SJSA1 (cell line): ENCODE data around the gene LDHAL6A. TPM values are rescaled to one million over a fixed set of nuclear protein-coding genes. Genes with fewer than 3 reads are reported as not detected.

Experiments
- DNase-seq, 2 experiments: peaks; one replicate each; pipeline ENCODE4 v3.0.0-alpha.2; 2015 to 2020; ENCODE audit warnings: low spot score in 2 of 2, low read depth in 1 of 2
- H3K27ac ChIP-seq: fragments of 250-450 bp; sonication (Bioruptor Pico); 2 replicates; pipeline ENCODE4 v1.5.1; 2020; ENCODE audit warnings: mild to moderate bottlenecking, moderate library complexity
- H3K27me3 ChIP-seq: fragments of 250-450 bp; sonication (Bioruptor Pico); replicated peaks from 2 replicates; pipeline ENCODE4 v1.5.1; 2020; ENCODE audit warnings: mild to moderate bottlenecking, moderate library complexity
- H3K36me3 ChIP-seq: fragments of 250-450 bp; sonication (Bioruptor Pico); 2 replicates; pipeline ENCODE4 v1.5.1; 2020; ENCODE audit warnings: mild to moderate bottlenecking
- H3K4me1 ChIP-seq: fragments of 250-450 bp; sonication (Bioruptor Pico); replicated peaks from 2 replicates; pipeline ENCODE4 v1.6.1; 2021; ENCODE audit warnings: mild to moderate bottlenecking
- H3K4me3 ChIP-seq: fragments of 250-450 bp; sonication (Bioruptor Pico); 2 replicates; pipeline ENCODE4 v1.5.1; 2020; ENCODE audit warnings: mild to moderate bottlenecking
- H3K9me3 ChIP-seq: fragments of 250-450 bp; sonication (Bioruptor Pico); replicated peaks from 2 replicates; pipeline ENCODE4 v1.5.1; 2020; ENCODE audit warnings: mild to moderate bottlenecking
- total RNA-seq: library from RNA; depleted of rRNA; stranded (reverse); fragments of >200 nt; shearing (Covaris generic); gene quantifications from 2 replicates; pipeline ENCODE4 v1.2.3, GENCODE V29; 2014

The LDHAL6A gene
- total RNA-seq, 1 experiment from 2014 or later, result not detected

DNA sequence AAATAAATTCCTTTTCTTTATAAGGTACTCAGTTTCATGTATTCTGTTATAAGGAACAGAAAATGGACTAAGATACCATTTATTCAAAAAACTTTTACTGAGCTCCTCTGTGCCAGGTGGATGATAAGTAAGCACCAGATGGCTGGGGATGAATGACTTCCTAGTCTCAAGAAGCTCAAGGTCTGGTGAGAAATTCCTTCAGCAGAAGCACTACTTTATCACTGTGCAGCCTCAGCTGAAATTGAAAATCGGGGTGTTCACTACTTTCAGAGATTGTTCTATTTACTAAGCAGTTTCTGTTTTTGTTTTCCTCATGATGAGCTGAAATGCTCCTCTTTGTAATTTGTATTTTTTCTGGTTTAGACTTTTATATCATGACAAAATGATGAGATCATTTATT lies 7.8 kb downstream of the LDHAL6A start:
- DNase-seq, result no peak
- Histone ChIP-seq H3K27me3 (no peaks in the 10 kb centered on the region), H3K4me3 (no peak overlapping the region)

DNA sequence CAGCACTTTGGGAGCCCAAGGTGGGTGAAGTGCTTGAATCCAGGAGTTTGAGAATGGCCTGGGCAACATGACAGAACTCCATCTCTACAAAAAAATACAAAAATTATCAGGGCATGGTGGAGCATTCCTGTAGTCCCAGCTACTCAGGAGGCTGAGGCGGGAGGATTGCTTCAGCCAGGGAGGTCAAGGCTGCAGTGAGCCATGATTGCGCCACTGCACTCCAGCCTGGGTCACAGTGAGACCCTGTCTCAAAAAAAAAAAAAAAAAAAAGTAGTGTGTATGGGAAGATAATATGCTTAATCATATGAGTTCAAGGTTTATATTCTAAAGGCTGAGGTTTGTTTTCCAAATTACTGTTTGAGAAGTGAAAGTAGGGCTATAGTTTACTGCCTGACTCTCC lies 10.7 kb downstream of the LDHAL6A start:
- H3K27ac ChIP-seq, result no peak overlapping the region
- H3K36me3 ChIP-seq, result no peaks in the 10 kb centered on the region
- no peaks in the 10 kb centered on the region for H3K27me3 ChIP-seq
- H3K4me1 ChIP-seq, result no peaks in the 10 kb centered on the region
- H3K9me3 ChIP-seq, result no peaks in the 10 kb centered on the region
- DNase-seq, result no peak
- no peak overlapping the region for H3K4me3 ChIP-seq

More for the DNA sequence above, 7.8 kb downstream of the LDHAL6A start:
- Histone ChIP-seq H3K9me3 (no peaks in the 10 kb centered on the region), H3K27ac (no peak overlapping the region), H3K36me3 (no peaks in the 10 kb centered on the region), H3K4me1 (no peaks in the 10 kb centered on the region)

DNA sequence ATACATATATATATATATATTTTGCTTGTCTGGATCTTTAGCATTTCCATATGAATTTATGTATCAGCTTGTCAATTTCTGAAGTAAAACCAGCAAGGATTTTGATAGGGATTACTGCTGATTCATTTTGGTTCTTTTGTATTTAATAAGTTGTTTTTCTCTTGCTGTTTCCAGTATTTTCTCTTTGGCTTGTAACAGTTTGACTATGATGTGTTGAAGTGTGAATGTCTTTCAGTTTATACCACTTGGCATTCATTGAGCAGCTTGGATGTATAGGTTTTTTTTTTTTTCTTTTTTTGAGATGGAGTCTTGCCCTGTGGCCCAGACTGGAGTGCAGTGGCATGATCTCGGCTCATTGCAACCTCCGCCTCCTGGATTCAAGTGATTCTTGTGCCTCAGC lies 12.4 kb downstream of the LDHAL6A start:
- Histone ChIP-seq H3K27ac (no peak overlapping the region), H3K4me3 (no peak overlapping the region), H3K9me3 (no peaks in the 10 kb centered on the region), H3K27me3 (no peaks in the 10 kb centered on the region), H3K36me3 (no peaks in the 10 kb centered on the region), H3K4me1 (no peaks in the 10 kb centered on the region)
- no peak for DNase-seq

DNA sequence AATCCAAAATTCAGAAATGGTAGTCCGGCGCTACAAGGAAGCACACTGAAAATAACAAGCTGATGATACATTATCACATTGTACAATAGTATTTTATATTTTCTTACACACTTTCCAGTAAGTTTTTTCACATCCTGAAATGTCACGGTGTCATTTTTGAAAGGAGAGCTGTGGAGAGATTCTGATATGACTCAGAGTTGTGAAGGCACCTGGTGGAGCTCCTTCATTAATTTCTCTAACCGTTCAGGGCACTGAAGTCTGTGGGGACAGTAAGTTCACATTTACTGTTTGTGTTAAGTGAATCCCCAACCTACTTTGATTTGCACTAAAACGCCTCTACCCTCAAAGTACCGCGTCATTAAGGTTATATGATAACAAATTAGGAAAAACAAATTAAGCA lies 13.3 kb downstream of the LDHAL6A start:
- H3K36me3 ChIP-seq, result no peaks in the 10 kb centered on the region

DNA sequence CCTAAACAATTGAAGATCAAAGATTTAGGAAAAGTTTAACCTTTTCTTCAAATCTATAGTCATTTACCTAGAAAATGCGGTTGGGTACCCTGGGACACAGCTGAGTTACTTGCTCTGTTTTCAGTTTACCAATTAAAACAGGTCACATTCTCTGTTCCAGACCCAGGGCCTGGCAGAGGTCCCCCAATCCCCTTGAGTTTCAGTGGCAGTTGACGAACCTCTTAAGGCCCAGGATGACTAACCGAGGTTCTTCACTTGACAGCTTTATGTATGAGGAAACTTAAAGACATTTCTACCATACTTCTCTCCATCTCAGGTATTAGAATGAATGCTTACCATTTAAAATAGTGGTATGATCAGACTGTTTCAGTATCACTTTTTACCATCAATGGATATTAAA lies 16.3 kb downstream of the LDHAL6A start:
- H3K4me3 ChIP-seq, result no peak overlapping the region

More for the DNA sequence above, 13.3 kb downstream of the LDHAL6A start:
- Histone ChIP-seq H3K4me3 (no peak overlapping the region), H3K27ac (no peak overlapping the region), H3K9me3 (no peaks in the 10 kb centered on the region), H3K27me3 (no peaks in the 10 kb centered on the region), H3K4me1 (no peaks in the 10 kb centered on the region)
- no peak for DNase-seq

DNA sequence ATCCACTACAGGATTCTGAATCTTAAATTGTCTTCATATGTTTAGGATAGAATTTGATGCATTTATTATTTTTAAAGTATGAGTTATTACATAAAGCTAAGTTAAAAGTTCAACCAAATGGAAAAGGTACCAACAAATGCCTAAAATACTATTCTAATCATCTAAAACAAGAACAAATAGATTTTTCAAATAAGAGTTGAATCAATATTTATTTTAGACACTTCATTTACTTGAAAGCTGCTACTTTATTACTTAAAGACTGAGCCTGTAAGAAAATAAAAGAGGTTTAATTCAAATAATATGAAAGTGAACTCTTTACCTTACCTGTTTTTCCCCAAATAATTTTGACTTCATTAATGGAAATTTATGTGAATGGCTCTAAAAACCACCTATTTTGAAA lies 16.9 kb downstream of the LDHAL6A start:
- H3K9me3 ChIP-seq, result no peaks in the 10 kb centered on the region

More for the DNA sequence above, 16.3 kb downstream of the LDHAL6A start:
- Histone ChIP-seq H3K27ac (no peak overlapping the region), H3K36me3 (no peaks in the 10 kb centered on the region), H3K9me3 (no peaks in the 10 kb centered on the region), H3K4me1 (no peaks in the 10 kb centered on the region), H3K27me3 (no peaks in the 10 kb centered on the region)
- DNase-seq, result no peak

DNA sequence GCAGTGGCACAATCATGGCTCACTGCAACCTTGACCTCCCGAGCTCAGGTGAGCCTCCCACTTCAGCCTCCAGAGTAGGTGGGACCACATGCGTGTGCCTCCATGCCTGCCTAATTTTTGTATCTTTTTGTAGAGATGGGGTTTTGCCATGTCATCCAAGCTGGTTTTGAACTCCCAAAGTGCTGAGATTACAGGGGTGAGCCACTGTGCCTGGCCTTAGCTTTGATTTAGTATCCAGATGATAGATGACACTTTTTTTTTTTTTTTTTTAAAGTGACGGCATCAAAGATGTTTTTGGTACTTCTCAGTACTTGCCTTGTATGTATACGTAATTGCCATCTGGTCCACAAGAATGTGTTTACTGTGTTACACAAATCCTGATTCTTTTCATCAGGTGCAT lies 23.4 kb downstream of the LDHAL6A start:
- Histone ChIP-seq H3K4me1 (no peaks in the 10 kb centered on the region), H3K4me3 (no peak overlapping the region), H3K27ac (no peak overlapping the region), H3K36me3 (peaks cover 5% of the 10 kb centered on the region), H3K27me3 (no peaks in the 10 kb centered on the region), H3K9me3 (no peaks in the 10 kb centered on the region)
- DNase-seq, result no peak

More for the DNA sequence above, 16.9 kb downstream of the LDHAL6A start:
- DNase-seq, result no peak
- H3K4me1 ChIP-seq, result no peaks in the 10 kb centered on the region
- H3K27me3 ChIP-seq, result no peaks in the 10 kb centered on the region
- no peaks in the 10 kb centered on the region for H3K36me3 ChIP-seq
- no peak overlapping the region for H3K4me3 ChIP-seq
- H3K27ac ChIP-seq, result no peak overlapping the region

DNA sequence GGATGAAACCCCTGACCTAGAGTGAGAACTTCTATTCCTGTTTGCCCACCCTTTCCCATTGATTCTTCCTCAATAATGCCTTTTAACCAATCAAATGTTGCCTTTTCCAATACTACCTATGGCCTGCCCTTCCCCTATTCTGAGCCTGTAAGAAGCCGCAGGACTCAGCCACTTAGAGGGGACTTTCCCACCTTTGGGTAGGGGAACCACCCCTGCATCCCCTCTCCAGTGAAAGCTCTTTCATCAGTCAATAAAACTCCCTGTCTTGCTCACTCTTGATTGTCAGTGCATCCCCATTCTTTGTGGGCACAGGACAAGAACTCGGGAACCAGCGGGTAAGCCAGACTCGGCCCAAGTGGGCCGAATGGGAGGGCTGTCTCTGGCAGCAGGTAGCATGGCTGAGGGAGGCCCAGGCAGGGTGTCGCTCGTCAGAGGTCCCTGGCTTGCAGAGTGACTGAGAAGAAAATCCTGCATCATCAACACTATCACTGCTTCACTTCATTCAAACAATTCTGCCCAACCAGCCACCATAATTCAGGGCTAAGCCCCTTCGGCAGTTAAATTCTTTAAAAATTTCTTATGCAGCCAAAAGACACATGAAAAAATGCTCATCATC lies 30.4 kb downstream of the LDHAL6A start:
- no peaks in the 10 kb centered on the region for H3K4me1 ChIP-seq
- H3K4me3 ChIP-seq, result no peak overlapping the region
- no peaks in the 10 kb centered on the region for H3K9me3 ChIP-seq
- no peak for DNase-seq
- no peaks in the 10 kb centered on the region for H3K27me3 ChIP-seq
- no peak overlapping the region for H3K27ac ChIP-seq
- H3K36me3 ChIP-seq, result no peaks in the 10 kb centered on the region; the same call in 1 of the 2 replicates

DNA sequence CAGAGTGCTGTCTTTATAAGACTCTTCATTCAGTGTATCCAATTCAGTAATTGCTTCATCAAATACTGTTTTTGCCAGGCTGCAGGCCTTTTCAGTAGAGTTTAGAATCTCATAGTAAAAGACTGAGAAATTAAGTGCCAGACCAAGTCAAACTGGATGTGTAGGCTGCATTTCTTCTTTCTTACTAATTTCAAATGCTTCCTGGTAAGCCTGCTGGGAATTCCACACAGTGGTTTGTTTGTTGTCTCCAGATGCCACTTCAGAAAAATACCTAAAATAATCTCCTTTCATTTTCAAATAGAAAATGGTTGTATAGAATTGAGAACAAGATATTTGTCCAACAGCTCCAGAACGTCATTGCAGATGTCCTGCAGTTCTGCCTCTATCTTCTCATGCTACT lies 34.7 kb downstream of the LDHAL6A start:
- Histone ChIP-seq H3K36me3 (no peaks in the 10 kb centered on the region), H3K27ac (no peak overlapping the region), H3K4me3 (no peak overlapping the region), H3K4me1 (no peaks in the 10 kb centered on the region), H3K9me3 (no peaks in the 10 kb centered on the region), H3K27me3 (no peaks in the 10 kb centered on the region)
- no peak for DNase-seq

DNA sequence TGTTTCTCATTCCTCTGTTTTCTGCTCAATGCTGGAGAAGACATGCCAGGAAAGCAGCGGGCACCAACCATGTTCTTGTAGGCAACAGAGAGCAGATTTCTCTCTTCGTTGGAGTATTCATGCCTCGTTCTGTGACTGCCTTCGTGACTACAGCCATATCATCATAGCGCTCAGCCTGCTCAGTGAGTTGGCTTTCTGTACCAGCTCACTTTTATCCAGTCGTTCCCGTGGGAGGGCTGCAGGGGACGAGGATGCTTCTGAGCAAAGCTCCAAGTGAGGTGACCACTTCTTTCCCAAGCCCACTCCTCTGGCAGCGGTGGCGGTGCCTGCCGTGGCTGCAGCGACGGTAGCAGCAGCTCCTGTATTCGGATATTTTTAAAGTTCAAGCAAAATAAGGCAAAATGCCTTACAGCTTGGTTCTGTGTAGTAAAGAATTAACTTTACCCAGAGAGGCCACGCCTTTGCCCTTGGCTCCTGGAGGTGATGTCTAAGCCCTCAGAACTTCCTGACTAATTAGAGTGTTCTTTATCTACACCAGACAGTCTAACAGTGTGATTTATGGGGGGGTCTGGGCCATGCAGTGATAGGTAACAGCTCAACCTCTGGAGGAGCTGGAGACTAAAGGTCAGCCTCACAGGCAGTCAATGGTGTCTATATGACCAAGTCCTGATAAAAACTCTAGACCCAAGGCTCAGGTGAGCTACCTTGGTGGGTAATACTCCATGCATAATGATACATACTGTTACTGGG lies 35.3 kb downstream of the LDHAL6A start:
- H3K4me3 ChIP-seq, result no peak overlapping the region
- no peaks in the 10 kb centered on the region for H3K9me3 ChIP-seq
- H3K27me3 ChIP-seq, result no peaks in the 10 kb centered on the region
- H3K4me1 ChIP-seq, result no peaks in the 10 kb centered on the region
- H3K36me3 ChIP-seq, result no peaks in the 10 kb centered on the region
- no peak overlapping the region for H3K27ac ChIP-seq
- DNase-seq, result no peak

DNA sequence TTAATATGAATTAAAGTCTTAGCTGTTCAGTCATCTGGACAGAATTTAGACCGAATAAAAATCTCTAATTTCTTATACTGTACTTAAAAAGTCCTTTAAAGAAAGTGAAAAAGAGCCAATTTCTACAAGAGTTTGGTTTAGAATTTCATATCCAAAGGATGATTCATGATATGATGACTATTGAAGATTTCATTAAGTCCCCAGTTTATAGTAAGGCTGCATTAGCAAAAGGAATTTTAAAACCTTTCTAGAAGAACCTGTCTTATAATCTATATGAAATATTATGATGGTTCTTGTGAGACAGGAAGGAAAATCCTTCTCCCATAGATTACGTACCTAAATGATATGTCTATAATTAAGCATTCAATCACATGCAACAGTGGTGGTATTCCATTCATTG lies 36.3 kb downstream of the LDHAL6A start:
- Histone ChIP-seq H3K27me3 (no peaks in the 10 kb centered on the region), H3K9me3 (no peaks in the 10 kb centered on the region), H3K4me1 (no peaks in the 10 kb centered on the region), H3K4me3 (no peak overlapping the region), H3K36me3 (no peaks in the 10 kb centered on the region), H3K27ac (no peak overlapping the region)
- no peak for DNase-seq

DNA sequence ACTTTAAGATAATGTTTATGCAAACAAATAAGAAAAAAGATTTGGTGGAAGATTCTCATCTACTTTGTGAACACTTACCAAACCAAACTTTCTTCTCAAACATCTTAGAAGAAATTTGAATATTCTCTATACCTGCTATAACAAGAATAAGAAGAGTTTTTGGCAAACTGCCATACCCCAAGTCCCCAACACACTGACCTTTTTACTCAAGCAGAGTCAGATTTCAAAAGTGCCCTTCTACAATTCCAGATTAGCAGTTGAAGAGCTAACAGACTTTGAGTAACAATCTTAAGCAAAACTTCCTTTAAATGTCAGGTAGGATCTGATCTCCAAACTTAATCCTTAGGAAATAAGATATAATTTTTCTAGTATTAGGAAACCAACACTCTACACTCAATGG lies 37.2 kb downstream of the LDHAL6A start:
- no peaks in the 10 kb centered on the region for H3K36me3 ChIP-seq
- no peaks in the 10 kb centered on the region for H3K4me1 ChIP-seq
- no peak for DNase-seq
- H3K27me3 ChIP-seq, result no peaks in the 10 kb centered on the region
- H3K27ac ChIP-seq, result no peak overlapping the region
- H3K4me3 ChIP-seq, result no peak overlapping the region
- H3K9me3 ChIP-seq, result no peaks in the 10 kb centered on the region

DNA sequence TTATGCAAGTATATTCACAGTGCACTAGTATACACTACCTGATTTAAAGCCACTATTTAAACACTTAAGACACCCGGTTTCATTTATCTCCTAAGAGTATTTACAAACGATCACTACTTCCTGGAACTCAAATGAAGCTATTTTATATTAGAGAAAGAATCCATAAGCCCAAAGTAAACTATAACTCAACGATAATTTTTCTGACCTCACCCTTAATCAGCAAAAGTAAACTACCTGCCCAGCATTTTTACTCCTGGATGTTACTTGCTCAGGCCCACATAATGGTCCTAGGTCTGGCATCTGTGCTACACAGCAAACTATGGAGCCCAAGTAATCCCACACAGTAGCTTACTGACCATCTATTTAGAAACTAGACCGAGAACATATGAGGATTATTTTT lies 37.7 kb downstream of the LDHAL6A start:
- DNase-seq, result no peak
- no peak overlapping the region for H3K27ac ChIP-seq
- no peaks in the 10 kb centered on the region for H3K36me3 ChIP-seq
- H3K4me3 ChIP-seq, result no peak overlapping the region
- H3K27me3 ChIP-seq, result no peaks in the 10 kb centered on the region
- no peaks in the 10 kb centered on the region for H3K4me1 ChIP-seq
- H3K9me3 ChIP-seq, result no peaks in the 10 kb centered on the region

DNA sequence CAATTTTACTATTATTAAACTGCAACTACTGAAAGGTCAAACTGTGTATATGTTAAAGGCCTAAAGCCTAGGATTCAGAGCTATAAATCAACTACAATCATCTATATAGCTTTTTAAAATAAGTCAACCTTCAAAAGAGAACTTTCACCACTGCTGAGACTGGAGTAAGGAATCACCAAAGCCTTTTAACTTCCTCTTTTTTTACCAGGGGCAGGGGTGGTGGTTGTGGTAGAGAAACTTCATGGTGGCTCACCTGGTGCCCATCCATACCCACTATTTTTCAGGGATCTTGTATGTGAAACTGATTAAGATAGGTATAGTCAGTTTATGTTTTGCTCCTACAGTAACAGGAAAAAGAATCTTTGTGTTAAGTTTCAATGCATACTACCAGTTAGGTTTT lies 39.6 kb downstream of the LDHAL6A start:
- H3K4me1 ChIP-seq, result no peaks in the 10 kb centered on the region
- peaks cover 3% of the 10 kb centered on the region; the same call in 1 of the 2 replicates for H3K36me3 ChIP-seq

More for the DNA sequence above, 39.6 kb downstream of the LDHAL6A start:
- Histone ChIP-seq H3K9me3 (no peaks in the 10 kb centered on the region), H3K4me3 (no peak overlapping the region), H3K27ac (no peak overlapping the region), H3K27me3 (no peaks in the 10 kb centered on the region)
- DNase-seq, result no peak
